ENCODE data around the gene NFIB. TPM values are rescaled to one million over a fixed set of nuclear protein-coding genes. Genes with fewer than 3 reads are reported as not detected.

Gene NFIB
- total RNA-seq, 2 donors from 2014 or later: 74.4 to 80.1 TPM

DNA sequence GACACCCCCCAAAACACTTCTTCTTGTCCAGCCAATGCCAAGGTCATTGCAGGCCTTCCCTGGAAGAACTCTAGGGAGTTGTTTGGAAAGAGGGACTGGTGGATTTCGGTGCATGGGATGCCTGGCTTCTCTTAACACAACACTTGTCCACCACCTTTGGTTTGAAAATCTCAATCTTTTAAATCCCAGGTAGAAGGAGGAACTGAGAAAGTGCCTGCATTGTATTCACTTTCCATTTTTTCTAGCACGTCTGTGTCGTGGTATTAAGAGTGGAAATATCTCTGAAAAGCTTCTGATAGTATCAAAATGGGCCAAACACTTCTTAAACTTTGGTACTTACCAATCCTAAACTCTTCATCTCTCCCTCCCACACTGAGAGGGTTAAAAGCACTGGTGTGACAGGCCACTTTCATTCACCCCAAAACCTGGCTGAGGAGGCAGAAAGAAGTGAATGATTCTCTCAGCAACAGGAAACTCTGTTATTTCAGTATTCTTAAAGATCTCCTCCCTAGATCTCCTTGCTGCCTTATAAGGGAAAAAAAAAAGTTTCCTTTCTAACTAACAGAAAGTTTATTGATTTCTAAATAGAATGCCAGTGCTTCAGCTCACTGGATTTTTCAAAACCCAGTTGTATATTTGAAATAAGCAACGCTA lies 3.9 kb upstream of the NFIB start:
- Histone ChIP-seq H3K4me1 (peaks cover 0 to 56% of the 10 kb centered on the region in 2 donors), H3K9me3 (no peaks in the 10 kb centered on the region), H3K27ac (peak overlapping the region; percentile 94 to 100), H3K4me3 (peak overlapping the region; percentile 77 to 85), H3K36me3 (no peaks in the 10 kb centered on the region), H3K27me3 (no peaks in the 10 kb centered on the region)
- DNase-seq (ENCODE audit: low spot score): no peak
- TF ChIP-seq CTCF (IDR thresholded peaks at IDR 0.05): no peak

- Histone ChIP-seq H3K4me3 (peak overlapping the region; percentile 77 to 85), H3K27ac (peak overlapping the region; percentile 94 to 100), H3K9me3 (no peaks in the 10 kb centered on the region), H3K36me3 (no peaks in the 10 kb centered on the region), H3K27me3 (no peaks in the 10 kb centered on the region), H3K4me1 (peaks cover 0 to 57% of the 10 kb centered on the region in 2 donors)
- no peak for TF ChIP-seq CTCF (IDR thresholded peaks at IDR 0.05)
- no peak for DNase-seq (ENCODE audit: low spot score)
These were observed 2.8 kb upstream of the NFIB start for GRCh38 chr9:14316602-14317300.

DNA sequence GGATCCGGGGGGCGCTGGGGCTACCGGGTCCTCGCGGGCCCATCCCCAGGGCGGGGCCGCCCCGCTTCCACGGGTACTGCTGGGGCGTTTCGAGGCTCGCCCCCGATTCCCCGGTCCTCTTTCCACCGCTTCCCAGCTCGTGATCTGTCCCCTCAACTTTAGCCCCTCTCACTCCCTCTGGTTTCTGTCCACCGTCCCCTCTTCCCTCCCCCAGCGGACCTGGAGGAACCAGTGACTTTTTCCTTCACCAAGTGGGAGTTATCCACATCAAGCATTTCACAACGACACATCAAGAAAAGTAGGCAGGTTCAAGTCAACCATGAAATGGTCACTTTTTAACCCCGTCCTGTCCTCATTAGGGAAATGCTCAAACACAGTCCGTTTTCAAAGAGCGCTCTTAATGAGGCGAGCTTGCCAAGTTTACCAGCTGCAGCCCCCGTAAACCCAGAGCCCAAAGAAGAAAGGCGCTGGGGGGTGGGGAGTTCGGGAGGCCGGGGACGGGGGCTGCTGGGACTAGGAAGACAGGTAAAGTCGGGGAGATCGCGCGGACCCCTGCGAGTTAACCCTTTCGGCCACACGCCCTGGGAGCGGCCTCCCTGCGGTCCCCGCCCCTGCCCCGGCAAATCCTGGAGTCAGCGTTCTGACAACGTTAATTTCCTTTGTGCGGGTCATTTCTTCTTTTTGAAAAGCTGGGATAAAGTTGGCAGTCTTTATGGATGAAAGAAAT lies 2.1 kb upstream of the NFIB start:
- peaks cover 0 to 54% of the 10 kb centered on the region in 2 donors for H3K4me1 ChIP-seq
- no peaks in the 10 kb centered on the region for H3K9me3 ChIP-seq
- no peak for DNase-seq (ENCODE audit: low spot score)
- no peaks in the 10 kb centered on the region for H3K27me3 ChIP-seq
- H3K4me3 ChIP-seq: peak overlapping the region; percentile 77 to 85
- no peaks in the 10 kb centered on the region for H3K36me3 ChIP-seq
- no peak for TF ChIP-seq CTCF (IDR thresholded peaks at IDR 0.05)
- peak overlapping the region; percentile 94 to 100 for H3K27ac ChIP-seq

DNA sequence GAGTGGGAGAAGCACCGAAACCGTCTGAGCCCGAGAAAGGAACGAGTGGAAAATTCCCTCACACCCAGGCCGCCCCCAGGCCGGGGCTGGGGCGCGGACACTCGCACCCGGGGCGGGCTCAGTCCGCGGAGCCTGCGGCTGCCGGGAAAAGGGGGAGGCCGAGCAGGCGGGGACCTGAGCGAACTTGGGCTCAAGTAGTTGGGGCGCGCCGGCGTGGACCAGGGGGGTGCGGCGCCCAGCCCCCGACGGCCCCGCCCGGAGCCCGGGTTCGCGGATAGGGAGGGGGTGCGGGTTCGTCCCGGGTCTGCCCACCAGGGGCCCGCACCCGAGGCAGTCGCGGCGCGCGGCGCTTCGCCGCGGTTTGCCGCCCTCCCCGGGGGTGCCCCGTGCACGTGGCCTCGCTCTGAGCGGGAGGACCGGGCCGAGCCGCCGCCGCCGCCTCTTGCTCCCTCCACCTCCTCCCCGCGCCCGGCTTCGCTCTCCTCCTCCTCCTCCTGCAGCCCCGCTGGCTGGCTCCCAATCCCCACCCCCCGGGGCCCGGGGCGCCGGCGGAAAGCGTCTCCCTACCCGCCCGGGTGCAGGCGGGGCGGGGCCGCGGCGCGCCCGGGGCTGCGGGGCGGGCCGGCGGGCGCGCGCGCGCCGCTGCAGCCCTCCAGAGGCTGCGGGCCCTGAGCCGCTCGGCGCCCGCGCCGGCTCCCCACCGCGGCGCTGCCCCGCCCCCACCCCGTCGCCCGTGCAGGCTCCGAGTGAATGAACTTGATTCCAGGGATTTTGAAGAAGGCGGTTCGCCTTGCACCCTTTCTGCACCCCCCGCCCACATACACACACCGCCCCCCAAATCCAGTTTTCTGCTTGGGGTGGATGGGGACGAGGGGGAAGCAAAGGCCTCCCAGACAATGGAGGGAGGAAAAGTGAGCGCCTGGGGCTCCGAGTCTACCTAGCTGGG lies 1.3 kb upstream of the NFIB start:
- Histone ChIP-seq H3K4me3 (peak overlapping the region; percentile 77 to 85), H3K9me3 (no peaks in the 10 kb centered on the region), H3K4me1 (peaks cover 0 to 45% of the 10 kb centered on the region in 2 donors), H3K36me3 (no peaks in the 10 kb centered on the region), H3K27ac (peak overlapping the region; percentile 94 to 100), H3K27me3 (no peaks in the 10 kb centered on the region)
- no peak for TF ChIP-seq CTCF (IDR thresholded peaks at IDR 0.05)
- peak; percentile 91 for DNase-seq (ENCODE audit: low spot score)

- Histone ChIP-seq H3K36me3 (no peaks in the 10 kb centered on the region), H3K4me3 (peak overlapping the region; percentile 77 to 85), H3K9me3 (no peaks in the 10 kb centered on the region), H3K4me1 (peaks cover 0 to 38% of the 10 kb centered on the region in 2 donors), H3K27me3 (no peaks in the 10 kb centered on the region), H3K27ac (peak overlapping the region; percentile 94 to 100)
- peak; percentile 84 for DNase-seq (ENCODE audit: low spot score)
- TF ChIP-seq CTCF (IDR thresholded peaks at IDR 0.05): no peak
These were observed 535 bp upstream of the NFIB start for GRCh38 chr9:14314424-14314928.
